GM20431 (cell line): ENCODE measurements around the gene AOPEP.

ENCODE experiments used
- in situ Hi-C: fragments of 300-500 bp; cut with MseI, MboI; formaldehyde crosslinking; loops from one replicate; pipeline ENCODE4 v1.15.0; 2020; ENCODE audit warnings: low sequenced_read_pairs; ENCODE audit not compliant: unreplicated experiment

The AOPEP gene

DNA sequence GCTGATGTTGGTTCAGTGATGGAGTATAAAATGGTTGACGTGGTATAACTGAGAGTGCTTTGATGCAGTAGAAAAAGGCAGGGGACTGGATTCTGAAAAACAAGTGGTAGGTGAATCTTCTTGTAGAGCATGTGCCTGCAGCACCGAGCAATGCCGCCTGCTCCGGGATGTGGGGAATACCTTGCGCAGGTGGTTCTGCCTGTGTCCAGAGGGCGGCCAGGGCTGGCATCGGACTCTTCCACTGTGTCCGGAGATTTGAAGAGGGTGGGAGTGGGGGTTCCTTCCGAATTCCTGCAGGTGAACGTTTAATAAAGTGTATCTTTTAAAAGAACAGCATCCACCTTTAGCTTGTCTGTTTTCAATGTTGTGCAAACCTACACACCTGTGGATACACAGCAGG, 353.0 kb downstream of the AOPEP start:
- in situ Hi-C loops: no loop called here

DNA sequence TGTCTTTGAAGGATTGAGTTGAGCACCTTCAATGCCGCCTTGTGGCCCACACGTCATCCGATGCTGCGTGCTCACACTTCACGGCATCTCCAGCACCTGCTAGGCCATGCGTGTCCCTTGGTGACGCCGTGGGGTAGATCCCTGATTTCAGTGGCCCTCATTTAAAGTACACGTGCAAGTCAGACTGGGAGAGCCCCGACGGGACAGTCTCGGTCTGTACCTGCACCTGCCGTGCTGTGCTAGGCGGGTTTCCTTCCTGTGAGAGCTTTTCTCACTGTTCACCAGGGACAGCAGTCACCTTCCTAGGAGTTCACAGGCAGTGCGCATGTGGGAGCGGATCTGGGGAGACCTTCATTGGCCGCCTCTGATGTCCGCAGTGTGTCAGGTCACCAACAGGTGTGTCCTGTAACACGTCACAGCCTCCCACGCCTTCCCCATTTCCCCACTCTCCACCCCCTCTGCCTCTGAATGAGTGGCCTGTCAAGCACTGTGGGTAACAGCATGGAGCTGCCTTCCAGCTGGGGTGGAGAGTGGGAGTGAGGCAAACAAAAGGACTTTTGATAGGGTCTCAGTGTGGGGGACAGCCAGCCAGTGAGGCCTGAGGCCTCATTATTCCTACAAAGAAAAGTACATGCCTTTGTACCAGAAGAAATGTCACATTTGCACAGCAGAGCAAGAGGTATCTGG, 354.6 kb downstream of the AOPEP start:
- in situ Hi-C loops: no loop called here

DNA sequence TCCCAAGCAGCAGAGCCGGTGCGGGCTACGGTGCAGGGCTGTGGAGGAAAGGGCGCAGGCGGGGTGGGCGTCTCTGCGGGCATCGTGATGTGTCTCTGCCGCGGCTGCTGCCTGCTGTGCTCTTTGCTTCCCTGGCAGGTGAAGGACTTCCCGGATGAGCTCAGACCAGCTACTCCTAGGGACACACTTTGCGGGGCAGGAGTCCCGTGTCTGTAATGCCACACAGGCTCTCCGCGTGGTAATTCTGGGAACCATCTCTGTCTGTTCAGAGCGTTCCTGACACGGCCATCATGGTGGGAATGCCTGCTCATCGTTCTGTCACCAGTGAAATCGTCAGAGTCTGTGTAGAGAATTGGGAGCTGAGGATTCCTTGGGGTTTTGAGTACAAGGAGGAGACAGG, 355.5 kb downstream of the AOPEP start:
- in situ Hi-C loops: no loop called here

DNA sequence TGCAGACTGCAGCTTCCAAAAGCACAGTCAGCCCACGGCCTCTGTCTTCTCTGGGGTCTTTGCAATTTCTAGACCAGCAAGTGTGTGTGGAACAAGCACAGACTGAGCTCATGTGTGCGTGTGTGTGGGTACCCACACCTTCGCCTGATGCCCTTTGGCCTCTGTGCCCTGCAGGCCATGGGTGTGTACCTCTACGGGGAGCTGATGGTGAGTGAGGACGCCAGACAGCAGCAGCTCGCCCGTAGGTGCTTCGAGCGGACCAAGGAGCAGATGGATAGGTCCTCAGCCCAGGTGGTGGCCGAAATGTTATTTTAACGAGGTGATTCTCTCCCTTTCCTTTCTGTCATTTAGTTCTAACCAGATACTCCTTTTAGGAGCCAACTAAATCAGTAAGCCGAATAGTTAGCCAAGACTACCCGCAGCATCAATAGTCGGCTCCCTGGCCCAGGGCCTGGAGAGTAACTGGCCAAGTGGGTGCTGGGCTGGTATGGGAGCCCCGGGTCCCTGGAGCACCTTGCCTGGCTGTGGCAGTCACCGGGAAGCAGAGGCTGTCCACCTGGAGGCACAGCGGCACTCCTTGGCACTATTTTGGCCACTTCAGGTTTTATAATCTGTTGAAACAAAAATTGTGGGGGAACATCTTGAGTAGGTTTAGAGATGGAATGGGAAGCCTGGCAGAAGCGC, 356.0 kb downstream of the AOPEP start:
- in situ Hi-C loops: no loop called here

DNA sequence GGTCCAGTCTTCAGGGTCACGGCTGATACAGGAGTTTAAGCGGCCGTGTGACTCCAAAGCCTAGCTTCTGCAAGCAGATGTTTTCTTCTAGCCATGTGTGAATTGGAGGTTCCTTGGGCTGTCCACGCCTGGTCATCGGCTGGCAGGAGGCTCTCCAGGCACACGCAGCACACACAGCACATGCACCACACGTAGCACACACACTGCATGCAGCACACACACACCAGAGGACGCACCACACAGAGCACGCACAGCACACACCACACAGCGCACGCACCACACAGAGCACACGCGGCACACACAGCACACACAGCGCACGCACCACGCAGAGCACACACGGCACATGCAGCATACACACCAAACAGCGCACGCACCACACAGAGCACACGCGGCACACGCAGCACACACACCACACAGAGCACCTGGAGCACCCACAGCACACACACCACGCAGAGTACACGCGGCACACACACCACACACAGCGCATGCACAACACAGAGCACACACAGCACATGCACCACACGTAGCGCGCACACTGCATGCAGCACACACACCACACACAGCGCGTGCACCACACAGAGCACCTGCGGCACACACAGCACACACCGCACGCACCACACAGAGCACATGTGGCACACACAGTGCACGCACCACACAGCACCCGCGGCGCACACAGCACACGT, 356.7 kb downstream of the AOPEP start:
- in situ Hi-C loops: no loop called here

DNA sequence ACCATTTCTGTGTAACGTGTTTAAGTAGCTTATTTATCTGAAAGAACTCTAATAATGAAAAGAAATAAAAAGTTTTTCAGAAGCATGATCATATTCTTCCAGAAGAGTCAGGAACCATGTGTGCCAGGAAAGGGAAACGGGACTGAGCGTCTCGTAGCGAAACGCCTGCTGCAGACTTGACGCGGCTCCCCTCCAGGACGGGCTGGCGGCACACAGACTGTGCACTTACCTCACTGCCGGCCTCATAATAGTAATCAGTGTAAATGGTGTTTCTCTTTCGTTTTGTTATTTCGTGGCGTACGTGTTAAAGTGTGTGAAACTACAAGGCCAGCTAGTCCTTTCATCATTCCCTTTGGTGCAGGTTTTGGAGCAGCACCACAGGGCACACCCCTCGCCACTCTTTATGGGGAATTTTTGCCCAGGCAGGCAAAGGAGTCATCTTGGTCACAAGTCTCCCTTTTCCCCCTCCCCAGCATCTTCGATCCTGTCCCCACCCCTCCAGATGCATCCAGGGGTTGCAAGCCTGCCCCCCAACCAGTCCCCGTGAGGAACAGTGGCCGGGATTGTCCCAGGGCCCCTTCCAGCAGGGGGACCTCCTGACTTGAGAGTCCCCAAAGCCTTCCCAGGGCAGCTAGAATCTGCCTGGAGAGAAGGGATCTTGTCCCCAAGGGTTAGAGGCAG, 357.9 kb downstream of the AOPEP start:
- in situ Hi-C loops: no loop called here

DNA sequence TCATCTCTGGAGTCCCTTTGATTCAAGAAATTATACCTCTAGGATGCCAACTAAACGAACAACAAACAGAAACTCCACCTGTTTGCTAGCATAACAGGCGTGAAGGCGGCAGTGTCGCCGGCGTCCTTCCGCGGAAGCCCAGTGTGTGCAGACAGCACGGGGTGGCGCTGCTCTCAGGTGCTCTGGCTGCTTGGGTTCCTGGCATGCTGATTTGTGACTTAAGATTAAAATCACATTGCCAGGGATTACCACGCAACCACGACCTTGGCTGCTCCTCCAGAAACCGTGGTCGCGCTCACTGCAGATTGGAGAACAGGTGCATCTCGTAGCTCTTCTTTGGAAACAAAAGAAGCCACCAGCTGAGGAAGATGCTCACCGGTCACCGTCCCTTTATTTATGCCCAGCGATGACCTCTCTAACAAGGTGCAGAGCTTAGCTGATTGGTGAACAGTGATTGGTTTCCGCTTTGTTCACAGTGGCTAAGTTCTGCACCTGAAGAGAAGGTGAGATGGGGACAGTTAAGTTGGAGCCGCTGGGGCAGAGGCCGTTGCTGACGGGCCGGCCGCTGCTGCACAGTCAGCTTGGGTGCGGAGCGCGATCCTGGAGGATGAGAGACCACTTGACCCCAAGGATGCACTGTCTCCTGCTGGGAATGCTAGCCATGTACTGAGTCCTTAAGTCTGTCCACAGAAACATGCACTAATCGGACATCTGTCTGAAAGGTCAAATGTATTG, 358.7 kb downstream of the AOPEP start:
- in situ Hi-C loops: no loop called here

DNA sequence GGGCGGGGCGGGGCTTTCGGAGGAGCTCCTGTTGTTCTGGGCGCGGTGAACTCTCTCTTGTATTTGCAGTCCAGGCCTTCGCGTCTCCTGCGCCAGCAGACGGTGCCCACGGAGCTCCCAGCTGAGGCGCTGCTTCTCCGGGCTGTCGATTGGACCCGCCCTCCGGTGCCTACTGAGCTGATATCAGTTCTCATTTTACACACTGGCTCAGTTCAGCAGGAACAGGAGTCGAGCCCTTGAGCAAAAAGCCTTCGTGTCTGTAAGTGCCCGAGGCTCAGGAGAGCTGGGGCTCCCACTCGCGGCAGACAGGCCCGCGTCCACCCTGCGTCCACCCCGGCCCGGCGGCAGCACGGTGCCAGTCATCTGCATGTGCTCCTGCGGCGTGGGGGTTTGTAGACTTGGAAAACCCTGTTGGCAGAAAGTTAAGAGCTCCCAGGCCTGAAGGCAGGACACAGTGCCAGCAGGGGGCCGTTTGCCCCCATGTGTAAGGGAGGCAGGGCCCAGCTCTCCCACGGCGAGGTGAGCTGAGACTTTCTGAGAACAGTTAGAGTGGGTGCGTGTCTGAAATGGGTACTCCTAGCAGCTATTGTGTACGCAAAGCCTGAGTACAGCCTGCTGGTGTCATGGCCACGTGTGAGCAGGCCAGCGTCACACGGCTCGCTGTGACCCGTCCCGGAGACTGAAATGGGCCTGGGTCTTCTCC, 359.5 kb downstream of the AOPEP start:
- in situ Hi-C loops: no loop called here

DNA sequence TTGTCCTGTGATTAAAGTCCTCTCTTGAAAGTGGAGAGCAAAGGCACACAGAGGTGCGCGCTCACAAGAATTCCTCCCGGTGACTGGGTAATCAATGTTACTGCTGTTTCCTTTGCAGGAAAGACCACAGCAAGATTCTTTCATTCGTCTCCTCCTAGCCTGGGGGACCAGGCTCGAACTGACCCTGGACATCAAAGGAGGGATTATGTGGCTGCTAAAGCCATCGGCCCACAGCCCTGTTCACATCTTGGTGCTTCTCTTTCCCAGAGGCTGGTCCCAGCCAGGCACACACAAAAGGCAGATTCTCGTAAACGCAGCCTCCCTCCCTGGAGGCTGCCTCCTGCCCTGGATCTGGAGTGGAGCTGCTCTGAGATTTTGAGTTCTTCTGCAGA, 360.1 kb downstream of the AOPEP start:
- in situ Hi-C loops: no loop called here

DNA sequence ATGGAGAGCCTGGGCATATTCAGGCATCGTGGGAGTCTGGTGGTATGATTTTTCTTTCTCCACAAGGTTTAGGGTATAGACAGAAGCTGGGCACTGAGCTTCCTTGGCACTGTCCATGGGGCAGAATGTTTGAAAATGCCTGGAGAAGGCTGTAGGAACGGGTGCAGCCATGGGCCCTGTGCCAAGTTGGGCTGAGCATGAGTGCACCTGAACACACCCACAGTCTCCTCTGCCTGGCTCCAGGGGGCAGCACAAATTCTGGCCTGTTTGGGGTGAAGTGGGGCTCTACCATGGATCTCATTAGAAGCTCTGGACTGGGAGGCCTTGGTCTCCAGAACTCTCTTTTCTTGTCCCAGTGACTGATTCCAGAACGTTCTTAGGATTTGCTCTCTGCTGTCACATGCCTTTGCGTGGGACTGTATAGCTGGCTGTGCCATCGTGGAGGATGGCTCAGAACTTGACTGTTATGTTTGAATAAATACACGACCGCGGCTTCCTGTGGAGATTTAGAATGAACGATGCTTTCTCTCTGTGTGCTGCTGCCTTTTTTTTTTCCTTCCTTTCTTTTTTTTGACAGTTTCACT, 361.3 kb downstream of the AOPEP start:
- in situ Hi-C loops: no loop called here

DNA sequence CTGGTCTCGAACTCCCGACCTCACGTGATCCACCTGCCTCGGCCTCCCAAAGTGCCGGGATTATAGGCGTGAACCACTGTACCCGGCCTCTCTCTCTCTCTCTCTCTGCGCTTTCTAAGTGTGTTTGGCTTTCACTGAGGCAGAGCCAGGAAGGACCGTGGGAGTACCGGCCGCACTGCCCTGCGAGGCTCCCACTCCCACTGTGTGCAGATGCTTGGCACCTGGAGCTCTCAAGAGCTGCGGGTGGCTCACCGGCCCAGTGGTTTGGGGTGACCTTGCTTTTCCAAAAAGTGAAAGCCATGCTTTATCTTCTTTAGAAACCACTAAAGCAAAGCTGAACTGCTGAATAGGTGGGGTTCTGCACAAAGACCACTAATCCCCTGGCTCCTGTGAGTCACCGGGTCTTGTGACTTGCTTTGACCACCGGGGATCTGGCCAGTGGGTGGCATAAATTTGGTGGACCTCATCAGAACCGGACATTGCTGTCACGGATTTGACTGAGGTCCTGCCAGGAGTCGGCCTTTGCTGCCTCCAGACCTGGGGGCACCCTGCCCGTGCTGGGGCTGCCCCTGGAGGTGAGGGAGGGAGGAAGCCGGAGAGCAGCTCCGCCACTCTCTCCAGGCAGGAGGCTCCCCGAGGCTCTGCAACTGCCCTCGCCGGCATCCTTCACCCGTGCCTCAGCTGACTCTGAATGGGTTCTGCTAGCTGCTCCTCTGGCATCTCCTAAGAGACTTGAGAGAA, 362.1 kb downstream of the AOPEP start:
- in situ Hi-C loops: no loop called here

DNA sequence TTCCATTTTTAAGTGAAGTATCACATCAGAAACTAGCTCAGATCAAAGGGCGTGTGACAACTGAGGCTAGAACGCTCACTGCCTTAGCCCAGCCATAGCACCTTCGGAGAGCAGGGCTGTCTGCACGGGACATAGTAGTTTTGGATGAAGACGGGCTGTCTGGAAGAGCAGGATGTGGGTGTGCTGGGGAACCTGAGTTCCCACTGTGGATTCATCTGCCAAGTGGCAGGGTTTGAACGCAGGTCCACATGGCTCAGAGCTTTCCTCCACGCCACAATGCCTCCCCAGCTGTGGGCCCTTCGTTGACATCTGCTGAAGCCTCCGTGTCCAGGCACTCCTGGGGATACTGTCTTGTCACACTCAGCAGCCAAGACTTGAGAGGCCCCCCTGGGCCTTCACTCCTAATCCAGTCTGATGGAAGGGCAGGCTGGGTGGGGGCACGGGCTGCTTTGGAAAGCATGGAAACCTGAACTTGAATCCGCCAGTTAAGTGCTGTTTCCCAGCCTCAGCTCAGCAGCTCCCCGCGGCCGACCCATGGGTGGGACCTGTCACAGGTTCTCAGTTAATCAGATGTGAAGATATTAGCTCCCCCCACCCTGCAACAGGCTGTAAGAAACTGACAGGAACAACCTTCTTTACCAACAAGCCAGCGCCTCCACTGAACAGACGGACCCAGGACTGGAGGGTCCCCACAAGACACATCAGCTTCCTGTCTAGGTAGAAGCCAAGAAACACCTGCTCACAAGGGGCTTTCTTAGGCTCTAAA, 362.9 kb downstream of the AOPEP start:
- in situ Hi-C loops: no loop called here

DNA sequence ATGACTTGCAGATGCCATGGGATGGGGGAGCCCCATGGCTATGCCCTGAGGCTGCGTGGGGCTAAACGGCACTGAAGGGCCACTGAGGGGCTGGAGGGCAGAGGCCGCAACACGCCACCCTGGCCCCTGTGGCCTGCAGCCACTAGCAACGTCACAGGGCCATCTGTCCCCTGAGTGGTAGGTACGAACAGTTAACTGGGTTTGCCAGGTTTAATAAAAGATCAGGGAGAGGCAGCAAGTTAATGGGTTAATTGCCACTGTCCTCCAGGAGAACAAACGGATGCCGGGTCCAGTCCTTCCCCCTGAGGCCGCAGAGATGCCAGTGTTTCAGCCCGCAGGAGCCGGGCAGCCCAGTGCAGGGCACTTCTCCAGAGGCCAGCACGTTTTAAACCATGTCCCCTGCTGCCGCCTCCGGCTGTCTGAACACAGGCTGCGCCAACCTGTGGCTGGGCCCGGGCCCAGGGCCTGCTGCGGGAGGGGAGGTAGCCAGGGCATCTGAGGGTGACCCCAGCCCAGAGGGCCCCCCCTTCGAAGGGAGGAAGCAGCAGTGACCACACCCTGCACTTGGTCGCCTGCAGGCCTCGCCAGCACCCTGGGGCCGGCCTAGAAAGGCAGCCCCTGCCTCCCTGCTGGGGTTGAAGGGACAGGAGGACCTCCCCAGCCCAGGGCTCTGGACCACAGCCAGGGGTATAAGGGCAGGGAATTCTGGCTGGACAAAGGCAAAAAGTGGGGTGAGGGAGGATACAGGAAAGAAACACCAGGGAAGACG, 363.7 kb downstream of the AOPEP start:
- in situ Hi-C loops: no loop called here

DNA sequence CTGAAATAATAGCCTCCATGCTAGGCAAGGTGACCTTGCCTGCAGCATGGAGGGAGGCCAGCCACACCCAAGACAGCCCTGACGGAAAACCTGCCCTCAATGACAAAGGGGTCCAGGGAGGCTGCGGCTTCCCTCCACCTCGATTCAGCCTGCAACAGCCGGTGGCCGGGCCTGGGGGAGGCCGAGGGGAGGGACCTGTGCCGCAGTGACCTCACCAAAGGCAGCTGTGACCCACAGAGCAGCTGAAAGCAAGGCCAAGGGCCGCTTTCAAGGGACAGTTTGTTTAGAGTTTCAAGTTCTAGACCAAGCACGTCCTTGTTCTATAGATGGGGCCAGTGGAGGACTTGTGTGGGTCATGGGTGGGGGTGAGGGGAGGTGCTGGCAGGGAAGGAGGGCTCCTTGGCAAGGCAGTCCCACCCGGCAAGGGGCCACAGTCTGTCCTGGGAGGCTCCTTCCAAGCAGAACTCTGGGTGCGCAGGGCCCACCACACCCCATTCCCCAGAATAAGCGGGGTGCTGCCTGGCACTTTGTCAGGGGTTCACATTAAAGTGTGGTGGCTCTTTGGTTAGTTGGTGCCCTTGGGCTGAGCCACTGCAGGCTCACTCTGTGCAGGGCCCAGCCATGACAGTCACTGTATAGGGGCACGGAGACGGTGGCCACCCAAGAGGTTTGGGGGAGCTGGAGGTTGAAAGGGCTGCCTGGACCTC, 364.5 kb downstream of the AOPEP start:
- in situ Hi-C loops: no loop called here

DNA sequence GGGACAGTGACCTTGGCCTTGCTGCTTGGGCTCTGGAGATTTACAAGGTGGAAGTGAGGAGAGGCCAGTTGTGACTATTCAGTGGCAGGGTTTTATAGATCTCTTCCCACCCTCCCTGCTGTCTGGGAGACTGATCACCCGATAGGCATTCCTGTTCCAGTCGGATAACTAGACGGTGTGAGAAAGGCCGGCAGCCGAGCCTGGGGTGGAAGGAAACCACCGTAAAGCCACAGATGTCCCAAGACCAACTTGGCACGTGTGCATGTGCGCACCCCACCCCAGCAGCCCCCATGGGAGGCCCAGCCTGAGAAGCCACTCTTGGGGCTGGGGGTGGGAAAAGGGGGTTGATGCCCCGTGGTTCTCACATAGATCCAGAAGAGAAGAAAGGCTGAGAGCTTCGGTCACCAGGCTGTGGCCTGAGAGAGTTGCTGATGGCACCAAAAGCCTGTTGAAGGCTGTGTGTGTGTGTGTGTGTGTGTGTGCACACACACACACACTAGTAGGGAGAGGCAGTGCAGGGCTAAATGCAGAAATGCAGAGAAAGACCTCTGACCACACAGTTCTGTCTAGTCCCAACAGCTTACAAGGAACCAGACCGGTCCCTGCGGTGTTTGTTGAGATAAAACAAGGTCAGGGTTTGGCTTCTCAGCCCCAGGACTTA, 365.2 kb downstream of the AOPEP start:
- in situ Hi-C loops: no loop called here
